ENCODE measurements around the gene TBCD.

The TBCD gene

GRCh38 chr17:82948081-82948511, 196.2 kb downstream of the TBCD start (continued):
- TF ChIP-seq KLF16 (tag by site-specific recombination; IDR thresholded peaks at IDR 0.05): no peak
- TF ChIP-seq ZNF302 (tag by site-specific recombination; IDR thresholded peaks at IDR 0.05; ENCODE audit: low read depth): no peak
- no peak for TF ChIP-seq ZNF514 (tag by site-specific recombination; IDR thresholded peaks at IDR 0.05)

GRCh38 chr17:82948957-82949356, 197.1 kb downstream of the TBCD start:
- no peak overlapping the region for H3K27ac ChIP-seq (ENCODE audit: extremely low read depth, low read depth, low read length)

GRCh38 chr17:82949361-82949760, 197.5 kb downstream of the TBCD start:
- no peaks in the 10 kb centered on the region for H3K4me1 ChIP-seq (ENCODE audit: control insufficient read depth, insufficient read depth, low read length)
- TF ChIP-seq ZFP69B (tag by site-specific recombination; IDR thresholded peaks at IDR 0.05): no peak
- no peak for TF ChIP-seq KLF7 (tag by site-specific recombination; IDR thresholded peaks at IDR 0.05; ENCODE audit: borderline replicate concordance)
- no peak for TF ChIP-seq KLF8 (tag by site-specific recombination; IDR thresholded peaks at IDR 0.05)
- TF ChIP-seq ZNF19 (tag by site-specific recombination; IDR thresholded peaks at IDR 0.05; ENCODE audit: low read depth): no peak
- TF ChIP-seq ZSCAN18 (tag by site-specific recombination; IDR thresholded peaks at IDR 0.05): no peak
- no peak for TF ChIP-seq ZNF121 (tag by site-specific recombination; IDR thresholded peaks at IDR 0.05)
- no peak for TF ChIP-seq ZSCAN4 (tag by site-specific recombination; IDR thresholded peaks at IDR 0.05)
- TF ChIP-seq ZNF704 (tag by site-specific recombination; IDR thresholded peaks at IDR 0.05): no peak
- no peak for TF ChIP-seq ZNF510 (tag by site-specific recombination; IDR thresholded peaks at IDR 0.05; ENCODE audit: insufficient replicate concordance)
- CTCF ChIA-PET: no interaction called here

More at GRCh38 chr17:82948957-82949356, 197.1 kb downstream of the TBCD start:
- peaks cover 0 to 11% of the 10 kb centered on the region in 2 experiments; a peak in 1 of 3 replicates for H3K36me3 ChIP-seq (ENCODE audit: control insufficient read depth in 2 of 2, insufficient read depth in 1 of 2, low read length in 2 of 2)
- CTCF ChIA-PET: no interaction called here
- H3K9me3 ChIP-seq (ENCODE audit: control insufficient read depth, insufficient read depth, low read depth, low read length): peaks cover 4% of the 10 kb centered on the region
- no peak for TF ChIP-seq ZNF302 (tag by site-specific recombination; IDR thresholded peaks at IDR 0.05; ENCODE audit: low read depth)
- POLR2A ChIA-PET: no interaction called here
- H3K4me3 ChIP-seq (ENCODE audit: low read depth, low read length): no peak overlapping the region
- no peaks in the 10 kb centered on the region for H3K4me1 ChIP-seq (ENCODE audit: control insufficient read depth, insufficient read depth, low read length)

GRCh38 chr17:82949984-82950383, 198.1 kb downstream of the TBCD start:
- no peak overlapping the region for H3K4me3 ChIP-seq (ENCODE audit: low read depth, low read length)
- ChIA-PET CTCF (no interaction called here), POLR2A (no interaction called here)
- no peaks in the 10 kb centered on the region for H3K4me1 ChIP-seq (ENCODE audit: control insufficient read depth, insufficient read depth, low read length)
- H3K36me3 ChIP-seq (ENCODE audit: control insufficient read depth in 2 of 2, insufficient read depth in 1 of 2, low read length in 2 of 2): peaks cover 0 to 5% of the 10 kb centered on the region in 2 experiments; a peak in 1 of 3 replicates
- peaks cover 2% of the 10 kb centered on the region; the same call in 1 of the 2 replicates for H3K9me3 ChIP-seq (ENCODE audit: control insufficient read depth, insufficient read depth, low read depth, low read length)
- H3K27ac ChIP-seq (ENCODE audit: extremely low read depth, low read depth, low read length): no peak overlapping the region
- TF ChIP-seq ZNF654 (tag by site-specific recombination; IDR thresholded peaks at IDR 0.05; ENCODE audit: low read depth) (no peak), SCRT2 (tag by site-specific recombination; IDR thresholded peaks at IDR 0.05) (no peak), ZNF394 (tag by site-specific recombination; IDR thresholded peaks at IDR 0.05; ENCODE audit: borderline replicate concordance) (no peak), KLF16 (tag by site-specific recombination; IDR thresholded peaks at IDR 0.05) (no peak), SALL2 (tag by site-specific recombination; IDR thresholded peaks at IDR 0.05; ENCODE audit: borderline replicate concordance) (no peak), BCL11B (tag by site-specific recombination; IDR thresholded peaks at IDR 0.05; ENCODE audit: low read depth) (no peak), ZBTB26 (tag by site-specific recombination; optimal IDR thresholded peaks at IDR 0.05) (no peak), INSM2 (tag by site-specific recombination; IDR thresholded peaks at IDR 0.05) (no peak), PRDM6 (tag by site-specific recombination; IDR thresholded peaks at IDR 0.05) (no peak), ZNF311 (tag by site-specific recombination; IDR thresholded peaks at IDR 0.05; ENCODE audit: borderline replicate concordance) (no peak)

More at GRCh38 chr17:82949361-82949760, 197.5 kb downstream of the TBCD start:
- peaks cover 2% of the 10 kb centered on the region; the same call in 1 of the 2 replicates for H3K9me3 ChIP-seq (ENCODE audit: control insufficient read depth, insufficient read depth, low read depth, low read length)
- peaks cover 0 to 7% of the 10 kb centered on the region in 2 experiments; a peak in 1 of 3 replicates for H3K36me3 ChIP-seq (ENCODE audit: control insufficient read depth in 2 of 2, insufficient read depth in 1 of 2, low read length in 2 of 2)
- POLR2A ChIA-PET: no interaction called here
- H3K27ac ChIP-seq (ENCODE audit: extremely low read depth, low read depth, low read length): no peak overlapping the region
- H3K4me3 ChIP-seq (ENCODE audit: low read depth, low read length): no peak overlapping the region

Measured in HEK293 (cell line).